Measurements from ENCODE around the gene RCOR1.

The RCOR1 gene

DNA sequence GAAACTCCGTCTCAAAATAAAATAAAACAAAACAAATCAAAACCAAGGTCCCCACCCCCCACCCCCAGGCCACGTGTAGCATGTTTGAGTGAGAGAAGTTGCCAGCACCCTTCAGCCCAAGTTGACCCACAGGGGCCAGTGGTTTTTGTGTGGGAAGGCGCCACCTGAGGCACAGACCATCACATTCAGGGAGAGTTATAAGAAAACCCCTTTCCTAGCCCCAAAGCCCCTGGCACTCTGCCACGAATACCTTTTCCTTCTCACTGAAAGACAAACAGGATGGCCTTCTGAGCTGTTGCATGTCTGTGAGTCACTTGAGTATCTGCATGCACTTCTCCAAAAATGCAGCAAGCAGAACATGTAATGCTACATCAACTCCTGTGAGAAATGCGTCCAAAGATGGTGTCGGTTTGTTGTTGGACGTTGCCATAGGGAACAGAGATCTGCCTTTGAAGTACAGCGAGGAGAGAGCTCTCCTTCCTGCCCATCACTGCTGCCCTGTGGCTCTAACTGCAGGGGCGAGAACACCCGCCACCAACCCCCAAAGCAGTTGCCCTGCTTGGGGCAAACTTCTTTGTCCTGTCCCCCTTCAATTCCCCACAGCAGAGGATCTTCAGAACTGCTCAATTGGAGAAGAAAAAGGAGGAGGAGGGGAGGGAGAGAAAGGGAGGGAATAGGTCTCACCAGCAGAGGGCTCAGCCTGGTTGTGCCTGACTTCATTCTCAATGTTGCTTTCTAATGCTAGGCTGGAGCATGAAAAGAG, 182.1 kb downstream of the RCOR1 start:
- no peak for DNase-seq (ENCODE audit: low read depth, low spot score)

DNA sequence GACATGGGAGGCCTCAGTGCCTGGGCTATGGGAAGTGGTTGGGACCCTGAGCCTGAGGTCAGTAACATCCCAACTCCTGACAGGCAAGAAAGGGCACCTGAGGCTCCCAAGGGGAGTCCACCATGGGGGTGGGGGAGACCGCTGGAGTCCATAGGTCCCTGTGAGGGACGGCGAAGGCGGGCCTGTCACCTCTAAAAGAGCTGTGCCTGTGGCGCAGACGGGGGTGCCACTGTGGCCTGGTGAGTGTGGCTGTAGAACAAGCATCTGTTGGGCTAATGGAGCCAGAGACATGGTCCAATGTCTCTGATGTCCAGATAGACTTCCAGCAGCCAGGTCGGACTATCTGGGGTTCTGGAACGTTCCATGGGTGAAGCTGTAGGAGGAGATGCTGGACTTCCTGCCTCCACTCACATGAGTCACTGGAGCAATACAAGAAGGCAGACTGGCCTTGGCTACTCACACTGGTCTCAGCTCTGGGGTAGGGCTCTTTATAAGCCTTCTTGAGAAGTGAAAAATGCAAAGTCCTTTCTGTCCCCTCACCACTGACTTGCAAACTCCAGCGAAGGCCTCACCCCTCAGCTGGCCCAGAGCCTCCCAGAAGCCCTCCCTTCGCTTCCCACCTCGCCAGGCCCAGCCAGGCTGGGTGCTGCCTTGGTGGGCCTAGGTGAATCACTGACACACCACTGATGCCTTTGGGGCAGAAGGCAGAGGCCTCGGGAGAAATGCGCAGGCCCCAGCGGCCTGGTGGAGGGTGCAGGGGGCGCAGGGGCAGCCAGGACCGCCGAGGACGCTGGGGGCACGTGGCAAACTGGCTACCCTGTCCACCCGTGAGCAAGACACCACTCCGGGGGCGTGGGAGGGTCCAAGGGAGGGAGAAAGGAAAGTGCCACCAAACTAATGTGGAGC, 183.7 kb downstream of the RCOR1 start:
- DNase-seq (ENCODE audit: low read depth, low spot score) = no peak

DNA sequence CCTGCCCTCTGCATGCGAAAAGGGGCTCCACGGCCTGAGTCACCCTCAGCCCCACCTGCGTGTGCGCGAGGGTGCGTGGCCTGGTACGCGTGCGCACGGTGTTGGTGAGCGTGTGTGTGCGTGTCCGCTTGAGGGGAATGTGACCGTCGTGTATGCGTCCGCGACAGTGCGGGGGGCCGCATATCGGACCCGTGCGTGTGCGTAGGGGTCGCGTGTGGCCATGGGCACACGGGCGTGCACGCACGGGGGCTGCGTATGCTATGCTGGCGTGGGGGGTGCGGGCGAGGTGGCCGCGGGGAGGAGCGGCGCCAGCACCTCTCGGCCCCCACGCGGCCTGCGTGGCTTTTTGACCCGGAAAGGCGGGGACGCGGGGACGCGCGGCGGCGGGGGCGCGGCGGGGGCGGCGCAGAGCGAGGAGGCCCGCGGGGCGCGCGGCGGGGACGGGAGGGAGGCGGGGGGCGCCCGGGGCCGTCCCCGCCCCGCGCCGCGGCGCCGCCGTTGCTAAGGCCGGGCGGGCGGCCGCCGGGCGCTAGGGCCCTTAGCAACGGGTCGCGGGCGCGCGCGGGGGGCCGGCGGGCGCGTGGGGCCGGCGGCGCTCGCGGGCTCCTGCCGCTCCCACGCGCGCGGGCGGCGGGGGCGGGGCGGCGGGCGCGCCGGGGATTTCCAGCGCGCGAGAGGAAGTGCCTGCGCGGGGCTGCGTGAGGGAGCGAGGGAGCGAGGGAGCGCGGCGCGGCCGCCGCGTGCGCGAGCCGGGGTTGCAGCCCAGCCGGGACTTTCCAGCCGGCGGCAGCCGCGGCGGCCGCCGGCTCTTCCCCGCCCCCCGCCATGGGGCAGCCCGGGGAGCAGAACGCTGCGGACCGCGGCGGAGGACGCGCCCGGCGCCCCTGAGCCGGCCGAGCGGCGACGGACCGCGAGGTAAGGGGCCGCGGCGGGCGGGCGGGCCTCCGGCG, 184.6 kb downstream of the RCOR1 start, which contains the start of gene TRAF3:
Gene TRAF3 (plus strand): TSS at position 689 of the 950 bp plus-strand sequence. CDS start 92,753 bp downstream, outside the sequence.
- peak; percentile 56 for DNase-seq (ENCODE audit: low read depth, low spot score)

DNA sequence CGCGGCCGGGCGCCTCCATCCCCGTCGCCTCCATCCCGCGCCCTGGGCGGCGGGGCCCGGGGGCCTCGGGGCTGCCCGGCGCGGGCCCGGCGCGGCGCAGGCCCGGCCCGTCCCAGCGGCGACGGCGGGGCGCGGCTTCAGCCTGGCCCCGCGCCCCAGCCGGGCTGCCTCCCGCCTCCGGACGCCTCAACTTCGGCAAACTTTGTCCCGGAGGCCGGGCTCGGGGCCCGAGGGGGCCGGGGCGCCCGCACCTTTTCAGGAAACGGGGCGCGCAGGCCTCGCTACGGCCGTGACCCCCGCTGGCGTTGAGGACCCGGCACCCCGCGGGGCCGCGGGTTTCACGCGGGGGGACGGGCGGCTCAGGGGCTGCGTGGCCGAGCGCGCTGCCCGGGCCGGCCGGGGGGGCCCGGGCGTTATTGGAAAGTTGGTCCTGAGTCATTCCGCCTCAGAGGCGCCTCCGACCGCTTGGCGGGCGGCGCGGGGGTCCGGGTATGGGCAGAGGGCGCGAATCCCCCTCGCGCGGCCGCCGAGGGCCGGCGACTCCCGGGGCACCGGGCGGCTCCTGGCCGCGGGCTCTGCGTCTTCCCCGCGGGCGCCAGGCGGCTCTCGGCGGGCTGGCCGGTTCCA, 185.4 kb downstream of the RCOR1 start:
- no peak for DNase-seq (ENCODE audit: low read depth, low spot score)

DNA sequence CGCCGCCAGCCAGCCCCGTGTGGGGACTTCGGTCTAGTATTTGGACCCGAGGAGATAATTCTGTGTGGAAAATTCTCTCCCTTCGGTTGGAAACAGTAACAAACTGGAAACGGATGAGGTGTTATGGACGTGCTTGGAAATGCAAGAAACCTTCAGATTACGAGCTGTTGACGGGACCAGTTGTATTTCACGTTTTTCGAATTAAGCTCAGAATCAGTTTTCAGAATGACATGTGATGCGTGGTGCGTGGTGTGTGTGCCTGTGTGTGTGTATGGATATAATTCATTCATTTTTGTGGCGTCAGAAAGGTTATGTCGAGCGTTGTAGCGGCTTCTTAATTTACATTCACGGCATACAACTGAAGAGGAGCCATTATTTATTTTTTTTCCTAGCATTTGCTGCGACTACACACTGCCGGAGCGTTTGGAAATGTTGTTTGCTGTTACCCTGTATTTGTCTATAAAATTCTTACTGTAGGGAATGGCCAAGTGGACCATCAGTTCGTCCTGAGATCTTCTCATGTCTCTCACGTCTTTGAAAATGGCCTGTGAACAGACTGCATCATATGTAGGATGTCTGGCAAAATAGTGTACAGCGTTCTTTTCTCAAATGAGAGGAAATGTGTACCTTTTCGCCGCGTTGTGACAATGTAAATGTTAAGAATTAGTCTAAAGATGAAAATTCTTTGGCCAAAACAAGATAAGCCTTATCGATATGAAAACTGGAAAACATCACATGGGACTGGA, 186.1 kb downstream of the RCOR1 start:
- DNase-seq (ENCODE audit: low read depth, low spot score) = no peak

DNA sequence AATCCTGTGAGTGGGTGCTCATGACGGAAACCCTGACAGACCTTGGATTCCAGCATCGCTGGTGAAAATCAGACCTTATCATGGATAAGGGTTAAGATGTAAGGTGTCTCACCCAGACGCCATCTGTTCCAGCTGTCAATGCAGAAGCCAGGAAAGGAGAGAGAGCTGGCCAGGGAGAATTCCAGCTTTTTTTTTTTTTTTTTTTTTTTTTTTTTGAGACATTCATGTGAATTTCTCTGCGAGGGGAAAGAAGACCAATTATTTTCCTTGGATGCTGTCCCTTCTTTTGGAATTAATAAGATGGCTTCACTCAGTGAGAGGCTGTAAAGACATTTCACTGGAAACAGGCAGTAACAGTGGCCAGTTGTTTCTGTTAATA, 186.6 kb downstream of the RCOR1 start:
- no peak for DNase-seq (ENCODE audit: low read depth, low spot score)

DNA sequence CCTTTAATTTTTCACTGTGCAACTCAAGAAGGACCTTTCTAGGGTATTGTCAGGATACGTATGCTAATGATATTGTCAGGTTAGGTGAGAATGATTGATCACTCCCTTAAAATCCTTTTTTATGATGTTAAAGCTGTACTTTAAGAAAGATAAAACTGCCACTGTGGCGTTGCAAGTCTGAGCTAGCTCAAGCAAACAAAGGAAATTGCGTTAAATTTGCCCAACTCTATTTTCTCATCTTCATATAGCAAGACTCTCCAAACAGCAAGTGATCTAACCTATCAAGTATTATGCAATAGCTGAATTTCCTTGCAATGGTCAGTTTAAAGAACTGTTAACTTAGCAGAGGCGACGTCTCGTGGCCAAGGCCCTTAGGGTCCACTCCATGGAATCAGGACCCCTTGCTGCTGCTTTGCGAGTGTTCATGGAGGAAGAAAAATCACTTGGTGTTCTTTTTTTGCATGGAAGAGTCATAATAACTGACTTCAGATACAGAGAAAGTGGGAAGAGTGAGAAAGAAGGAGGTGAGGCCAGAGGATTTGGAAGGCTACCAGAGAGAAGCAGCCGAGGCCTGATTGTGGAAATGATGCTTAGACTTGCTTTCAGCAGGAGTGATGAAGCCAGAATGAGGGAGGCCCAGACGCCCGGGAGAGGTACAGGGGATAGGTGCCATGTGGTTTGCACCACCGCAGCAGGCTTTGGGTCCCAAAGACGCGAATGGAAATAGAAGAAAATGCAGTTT, 187.3 kb downstream of the RCOR1 start:
- DNase-seq (ENCODE audit: low read depth, low spot score) = no peak

Data from activated naive CD8-positive, alpha-beta T cell treated with anti-CD3 and anti-CD28 coated beads, Interleukin-2, amount 50 U/mL, for 16 hours (primary cell).